Measurements from ENCODE around the gene MRPL33.

- TF ChIP-seq EZH2 (IDR thresholded peaks at IDR 0.05) (no peak), POLR2AphosphoS5 (IDR thresholded peaks at IDR 0.05; ENCODE audit: borderline replicate concordance, low read depth, low read length) (no peak)
Observed at GRCh38 chr2:27723372-27724144, 48.0 kb upstream of the MRPL33 start.
